NCI-H1930 (cell line): ENCODE measurements around the gene MAML2.
A peak's percentile ranks its signal among the peaks of the same experiment; 100 is the strongest.

Source experiments
- DNase-seq, 2 experiments: peaks; one replicate each; lab custom pipeline; 2025; lab: John Stamatoyannopoulos, UW

The MAML2 gene

GRCh38 chr11:96067160-96067559, 275.8 kb downstream of the MAML2 start:
- DNase-seq, result no peak

- no peak for DNase-seq
These were observed 277.6 kb downstream of the MAML2 start for GRCh38 chr11:96065379-96065778.

GRCh38 chr11:96063886-96064285, 279.1 kb downstream of the MAML2 start:
- no peak for DNase-seq

GRCh38 chr11:96063053-96063452, 279.9 kb downstream of the MAML2 start:
- no peak for DNase-seq

- no peak for DNase-seq
These were observed 280.9 kb downstream of the MAML2 start for GRCh38 chr11:96062134-96062533.

GRCh38 chr11:96061730-96062129, 281.3 kb downstream of the MAML2 start:
- no peak for DNase-seq

GRCh38 chr11:96061069-96061468, 281.9 kb downstream of the MAML2 start:
- no peak for DNase-seq

- DNase-seq, result no peak
These were observed 285.5 kb downstream of the MAML2 start for GRCh38 chr11:96057502-96057901.

- DNase-seq, result no peak
These were observed 286.4 kb downstream of the MAML2 start for GRCh38 chr11:96056576-96056975.

GRCh38 chr11:96055706-96056387, 287.1 kb downstream of the MAML2 start:
- peak; percentile 5 to 7 for DNase-seq

GRCh38 chr11:96054870-96055705, 287.9 kb downstream of the MAML2 start:
- peak; percentile 44 to 82 for DNase-seq

GRCh38 chr11:96052921-96053651, 289.9 kb downstream of the MAML2 start:
- DNase-seq, result no peak

GRCh38 chr11:96051820-96052219, 291.2 kb downstream of the MAML2 start:
- DNase-seq, result no peak

GRCh38 chr11:96050435-96051182, 292.4 kb downstream of the MAML2 start:
- DNase-seq, result no peak

- DNase-seq, result no peak
These were observed 293.6 kb downstream of the MAML2 start for GRCh38 chr11:96049426-96049825.

- no peak for DNase-seq
These were observed 297.2 kb downstream of the MAML2 start for GRCh38 chr11:96045622-96046456.

GRCh38 chr11:96044747-96045146, 298.2 kb downstream of the MAML2 start:
- no peak for DNase-seq

- DNase-seq, result no peak
These were observed 298.7 kb downstream of the MAML2 start for GRCh38 chr11:96044311-96044710.

- no peak for DNase-seq
These were observed 299.7 kb downstream of the MAML2 start for GRCh38 chr11:96043291-96043690.

GRCh38 chr11:96038046-96038445, 304.9 kb downstream of the MAML2 start:
- no peak for DNase-seq

- no peak for DNase-seq
These were observed 305.5 kb downstream of the MAML2 start for GRCh38 chr11:96037405-96037949.
